Esophagus muscularis mucosa (tissue), 4 donors: Measurements from ENCODE around the gene ANKRD6.

Experiments used
- CTCF ChIP-seq, 3 experiments: fragments of 200-600 bp in 2 of 3; fragments of 450-650 bp in 1 of 3; sonication (generic) in 2 of 3; IDR thresholded peaks; one replicate each; pipeline ENCODE4 v1.5.1; 2017 to 2019; ENCODE audit warnings: antibody characterized with exemption in 3 of 3, mild to moderate bottlenecking in 2 of 3, moderate library complexity in 1 of 3
- EP300 ChIP-seq: sonication (generic); formaldehyde crosslinking; IDR thresholded peaks from one replicate; pipeline ENCODE4 v1.6.1; 2017; ENCODE audit warnings: antibody characterized with exemption
- POLR2A ChIP-seq: fragments of 450-650 bp; IDR thresholded peaks from one replicate; pipeline ENCODE4 v1.6.1; 2017; ENCODE audit warnings: antibody characterized with exemption, moderate library complexity, mild to moderate bottlenecking, low read depth
- POLR2AphosphoS5 ChIP-seq, 2 donors: sonication (generic); formaldehyde crosslinking; IDR thresholded peaks; one replicate each; pipeline ENCODE4 v1.6.1; 2017; ENCODE audit warnings: antibody characterized with exemption in 2 of 2

- TF ChIP-seq CTCF (IDR thresholded peaks at IDR 0.05), result no peak
- TF ChIP-seq POLR2A, result no peak
- no peak for TF ChIP-seq POLR2AphosphoS5 (IDR thresholded peaks at IDR 0.05)
- no peak for TF ChIP-seq EP300
Observed at GRCh38 chr6:89591745-89592144, 158.8 kb downstream of the ANKRD6 start.
